Measurements from ENCODE around the gene PTPRC. TPM values are rescaled to one million over a fixed set of nuclear protein-coding genes. Genes with fewer than 3 reads are reported as not detected.

The PTPRC gene
- total RNA-seq, 3 donors from 2014 or later (not counting 1 experiment from before 2014, with no cell fraction given), result 1,142 to 1,334 (median 1,200) TPM

DNA sequence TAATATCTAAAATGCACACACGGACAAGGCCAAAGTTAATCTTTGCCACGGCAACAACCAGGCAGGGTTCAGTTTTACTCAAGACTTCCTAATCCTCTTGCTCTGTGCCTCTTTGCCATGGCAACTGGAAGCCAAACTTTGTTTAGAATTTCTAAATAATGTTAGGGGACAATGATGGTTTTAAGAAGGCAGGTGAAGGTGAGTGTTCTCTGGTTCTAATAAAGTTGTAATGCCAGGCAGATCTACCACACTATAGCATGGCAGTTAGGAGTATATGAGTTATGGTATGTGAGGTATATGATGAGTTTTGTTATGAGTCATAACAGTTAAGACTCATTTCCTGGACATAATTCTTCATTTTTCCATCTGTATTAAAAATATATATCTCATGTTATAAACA, 2.7 kb downstream of the PTPRC start:
- peak overlapping the region; percentile 98 for H3K4me3 Mint-ChIP-seq
- DNase-seq (peak in 1 of 2 donors; percentile 64), ATAC-seq (peak; percentile 54 to 65 (median 56))
- no peaks in the 10 kb centered on the region for H3K27me3 Mint-ChIP-seq (ENCODE audit: low read depth in 2 of 2)
- intact Hi-C loops (cut with micrococcal nuclease), result loop anchor here (5.0 kb wide), 1 partner anchor 84 kb away; no protein-coding TSS in a partner anchor
- H3K4me1 Mint-ChIP-seq, result peaks cover 46 to 48% of the 10 kb centered on the region in 2 donors
- no peaks in the 10 kb centered on the region for H3K9me3 Mint-ChIP-seq
- Histone ChIP-seq H3K36me3 (ENCODE audit: control insufficient read depth, insufficient read depth, low read length) (peaks cover 52% of the 10 kb centered on the region), H3K27me3 (ENCODE audit: control insufficient read depth, insufficient read depth, low read length) (no peaks in the 10 kb centered on the region), H3K9me3 (ENCODE audit: control insufficient read depth, insufficient read depth, low read length) (no peaks in the 10 kb centered on the region), H3K27ac (ENCODE audit: low read length) (peak overlapping the region; percentile 80), H3K4me1 (ENCODE audit: control insufficient read depth, insufficient read depth, low read length) (peaks cover 5% of the 10 kb centered on the region), H3K4me3 (ENCODE audit: low read length) (peak overlapping the region; percentile 99)
- 0% methylated on average over 2 of the region's 2 CpGs for WGBS (ENCODE audit: insufficient coverage)
- H3K27ac Mint-ChIP-seq, result peak overlapping the region; percentile 90
- TF ChIP-seq, protein P1, sequence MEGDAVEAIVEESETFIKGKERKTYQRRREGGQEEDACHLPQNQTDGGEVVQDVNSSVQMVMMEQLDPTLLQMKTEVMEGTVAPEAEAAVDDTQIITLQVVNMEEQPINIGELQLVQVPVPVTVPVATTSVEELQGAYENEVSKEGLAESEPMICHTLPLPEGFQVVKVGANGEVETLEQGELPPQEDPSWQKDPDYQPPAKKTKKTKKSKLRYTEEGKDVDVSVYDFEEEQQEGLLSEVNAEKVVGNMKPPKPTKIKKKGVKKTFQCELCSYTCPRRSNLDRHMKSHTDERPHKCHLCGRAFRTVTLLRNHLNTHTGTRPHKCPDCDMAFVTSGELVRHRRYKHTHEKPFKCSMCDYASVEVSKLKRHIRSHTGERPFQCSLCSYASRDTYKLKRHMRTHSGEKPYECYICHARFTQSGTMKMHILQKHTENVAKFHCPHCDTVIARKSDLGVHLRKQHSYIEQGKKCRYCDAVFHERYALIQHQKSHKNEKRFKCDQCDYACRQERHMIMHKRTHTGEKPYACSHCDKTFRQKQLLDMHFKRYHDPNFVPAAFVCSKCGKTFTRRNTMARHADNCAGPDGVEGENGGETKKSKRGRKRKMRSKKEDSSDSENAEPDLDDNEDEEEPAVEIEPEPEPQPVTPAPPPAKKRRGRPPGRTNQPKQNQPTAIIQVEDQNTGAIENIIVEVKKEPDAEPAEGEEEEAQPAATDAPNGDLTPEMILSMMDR (IDR thresholded peaks at IDR 0.05), result no peak
- H3K36me3 Mint-ChIP-seq, result peaks cover 29% of the 10 kb centered on the region

DNA sequence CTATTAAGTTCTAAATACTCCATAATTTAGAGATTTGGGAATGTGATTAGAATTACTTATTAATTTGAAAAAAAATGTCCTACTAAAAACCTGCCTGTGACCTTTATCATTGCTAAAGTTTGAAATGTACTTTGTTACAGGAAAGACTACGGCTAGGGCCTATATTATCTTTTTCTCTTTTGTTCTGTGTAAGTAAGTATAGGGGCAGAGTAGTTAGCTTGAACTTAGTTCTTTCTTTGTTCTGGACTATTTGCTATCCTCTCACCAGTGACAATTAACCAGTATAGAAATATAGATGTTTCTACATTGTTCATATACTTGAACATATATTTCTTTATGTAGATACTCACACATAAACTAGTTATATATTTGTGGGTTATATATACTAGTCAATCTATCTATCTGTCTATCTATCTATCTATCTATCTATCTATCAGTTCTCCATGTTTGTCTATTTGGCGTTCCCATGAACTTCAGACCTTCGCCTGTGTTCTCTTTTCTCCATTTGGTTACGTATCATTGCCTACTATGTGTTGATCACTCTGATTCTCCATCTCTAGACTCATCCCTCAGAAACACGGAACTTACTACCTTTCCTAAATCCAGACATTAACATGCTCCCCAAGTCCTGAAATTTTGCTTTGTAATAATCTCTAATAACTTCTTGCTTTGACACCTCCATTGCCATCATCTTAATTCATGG, 3.3 kb downstream of the PTPRC start:
- H3K4me3 Mint-ChIP-seq, result peak overlapping the region; percentile 98
- peaks cover 34% of the 10 kb centered on the region for H3K36me3 Mint-ChIP-seq
- H3K9me3 ChIP-seq (ENCODE audit: control insufficient read depth, insufficient read depth, low read length), result no peaks in the 10 kb centered on the region
- no peaks in the 10 kb centered on the region for H3K27me3 Mint-ChIP-seq (ENCODE audit: low read depth in 2 of 2)
- 17% methylated on average over 5 of the region's 5 CpGs for WGBS (ENCODE audit: insufficient coverage)
- peak overlapping the region; percentile 80 for H3K27ac ChIP-seq (ENCODE audit: low read length)
- peaks cover 46 to 49% of the 10 kb centered on the region in 2 donors for H3K4me1 Mint-ChIP-seq
- H3K9me3 Mint-ChIP-seq, result no peaks in the 10 kb centered on the region
- peaks cover 58% of the 10 kb centered on the region for H3K36me3 ChIP-seq (ENCODE audit: control insufficient read depth, insufficient read depth, low read length)
- peak overlapping the region; percentile 90 for H3K27ac Mint-ChIP-seq
- peak; percentile 22 to 38 (median 27) for ATAC-seq
- peaks cover 4% of the 10 kb centered on the region for H3K4me1 ChIP-seq (ENCODE audit: control insufficient read depth, insufficient read depth, low read length)
- H3K27me3 ChIP-seq (ENCODE audit: control insufficient read depth, insufficient read depth, low read length), result no peaks in the 10 kb centered on the region
- intact Hi-C loops (cut with micrococcal nuclease), result loop anchor here (2.0 to 5.0 kb wide), 2 partner anchors 15 to 85 kb away; no protein-coding TSS in a partner anchor
- peak overlapping the region; percentile 99 for H3K4me3 ChIP-seq (ENCODE audit: low read length)
- DNase-seq, result no peak
- TF ChIP-seq, protein P1 (IDR thresholded peaks at IDR 0.05), result no peak

DNA sequence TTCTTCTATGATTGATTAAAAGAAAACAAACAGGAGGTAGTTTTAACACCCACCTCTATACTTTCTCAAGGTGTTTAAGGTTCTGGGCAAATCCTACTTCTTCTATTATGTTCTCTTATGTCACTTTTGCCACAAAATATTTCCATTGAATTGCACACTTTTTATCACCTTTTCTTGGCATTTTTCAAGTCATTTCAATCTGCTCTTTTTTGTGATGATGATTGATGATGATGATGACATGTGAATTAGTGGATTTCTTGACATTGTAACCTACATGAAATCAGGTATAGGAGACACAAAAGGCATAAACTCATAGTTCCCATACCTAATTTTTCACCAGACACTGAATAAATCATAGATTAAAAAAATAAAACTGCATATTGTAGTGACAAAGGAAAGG, 4.1 kb downstream of the PTPRC start:
- H3K36me3 Mint-ChIP-seq, result peaks cover 36% of the 10 kb centered on the region
- H3K36me3 ChIP-seq (ENCODE audit: control insufficient read depth, insufficient read depth, low read length), result peaks cover 65% of the 10 kb centered on the region

More for the DNA sequence above, 4.1 kb downstream of the PTPRC start:
- DNase-seq, result no peak
- intact Hi-C loops (cut with micrococcal nuclease), result loop anchor here (2.0 to 5.0 kb wide), 2 partner anchors 14 to 86 kb away; no protein-coding TSS in a partner anchor
- Histone ChIP-seq H3K9me3 (ENCODE audit: control insufficient read depth, insufficient read depth, low read length) (no peaks in the 10 kb centered on the region), H3K4me3 (ENCODE audit: low read length) (peak overlapping the region; percentile 99), H3K27ac (ENCODE audit: low read length) (peak overlapping the region; percentile 80), H3K27me3 (ENCODE audit: control insufficient read depth, insufficient read depth, low read length) (no peaks in the 10 kb centered on the region), H3K4me1 (ENCODE audit: control insufficient read depth, insufficient read depth, low read length) (peaks cover 5% of the 10 kb centered on the region)
- peak overlapping the region; percentile 90 for H3K27ac Mint-ChIP-seq
- TF ChIP-seq, protein P1 (IDR thresholded peaks at IDR 0.05), result no peak
- no peaks in the 10 kb centered on the region for H3K9me3 Mint-ChIP-seq
- H3K4me1 Mint-ChIP-seq, result peaks cover 45 to 48% of the 10 kb centered on the region in 2 donors
- peak overlapping the region; percentile 98 for H3K4me3 Mint-ChIP-seq
- ATAC-seq, result no peak
- H3K27me3 Mint-ChIP-seq (ENCODE audit: low read depth in 2 of 2), result no peaks in the 10 kb centered on the region

All from natural killer cell (primary cell).